ENCODE measurements around the gene MPPED1. TPM values are rescaled to one million over a fixed set of nuclear protein-coding genes. Genes with fewer than 3 reads are reported as not detected.

The MPPED1 gene
- total and polyA plus RNA-seq, 10 donors: 0.02 to 0.13 (median 0.04) TPM; not detected in 6

DNA sequence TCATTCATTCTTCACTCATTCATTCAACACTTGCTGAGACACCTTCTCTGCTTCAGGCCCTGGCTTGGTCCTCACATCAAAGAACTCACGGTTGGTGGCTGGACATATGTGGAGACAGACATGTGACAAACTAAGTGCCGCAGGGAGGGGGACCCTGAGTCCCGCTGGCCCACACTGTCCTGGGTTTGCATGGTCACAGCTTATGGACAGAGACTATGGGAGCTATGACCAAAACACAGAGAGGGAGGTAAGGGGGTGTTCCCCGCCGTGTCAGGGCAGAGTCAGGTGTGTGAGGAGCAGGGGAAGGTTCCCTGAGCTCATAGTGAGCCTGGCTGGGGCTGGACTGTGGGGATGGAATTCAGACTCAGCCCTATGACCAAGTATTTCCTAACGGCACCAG lies 123.1 kb downstream of the MPPED1 start:
- DNase-seq: no peak
- no peak overlapping the region for H3K4me3 ChIP-seq
- WGBS, 5 donors: 72 to 89% (median 87%) methylated on average over 6 of the region's 6 CpGs
- no peaks in the 10 kb centered on the region for H3K36me3 ChIP-seq
- H3K9me3 ChIP-seq: peaks cover 0 to 11% (median 2%) of the 10 kb centered on the region in 8 donors
- H3K27ac ChIP-seq: no peak overlapping the region
- no peak for TF ChIP-seq POLR2AphosphoS5 (IDR thresholded peaks at IDR 0.05)
- TF ChIP-seq, protein P1, sequence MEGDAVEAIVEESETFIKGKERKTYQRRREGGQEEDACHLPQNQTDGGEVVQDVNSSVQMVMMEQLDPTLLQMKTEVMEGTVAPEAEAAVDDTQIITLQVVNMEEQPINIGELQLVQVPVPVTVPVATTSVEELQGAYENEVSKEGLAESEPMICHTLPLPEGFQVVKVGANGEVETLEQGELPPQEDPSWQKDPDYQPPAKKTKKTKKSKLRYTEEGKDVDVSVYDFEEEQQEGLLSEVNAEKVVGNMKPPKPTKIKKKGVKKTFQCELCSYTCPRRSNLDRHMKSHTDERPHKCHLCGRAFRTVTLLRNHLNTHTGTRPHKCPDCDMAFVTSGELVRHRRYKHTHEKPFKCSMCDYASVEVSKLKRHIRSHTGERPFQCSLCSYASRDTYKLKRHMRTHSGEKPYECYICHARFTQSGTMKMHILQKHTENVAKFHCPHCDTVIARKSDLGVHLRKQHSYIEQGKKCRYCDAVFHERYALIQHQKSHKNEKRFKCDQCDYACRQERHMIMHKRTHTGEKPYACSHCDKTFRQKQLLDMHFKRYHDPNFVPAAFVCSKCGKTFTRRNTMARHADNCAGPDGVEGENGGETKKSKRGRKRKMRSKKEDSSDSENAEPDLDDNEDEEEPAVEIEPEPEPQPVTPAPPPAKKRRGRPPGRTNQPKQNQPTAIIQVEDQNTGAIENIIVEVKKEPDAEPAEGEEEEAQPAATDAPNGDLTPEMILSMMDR (IDR thresholded peaks at IDR 0.05 in 8 of 11, conservative IDR thresholded peaks at IDR 0.05 in 3 of 11): no peak
- no peak for TF ChIP-seq POLR2A (IDR thresholded peaks at IDR 0.05)
- intact Hi-C loops (cut with DNase I; ENCODE audit: low total_unique reads): no loop called here
- no peaks in the 10 kb centered on the region for H3K4me1 ChIP-seq
- H3K27me3 ChIP-seq (replicated peaks in 1 of 7): peaks cover 0 to 15% (median 0%) of the 10 kb centered on the region in 7 donors

DNA sequence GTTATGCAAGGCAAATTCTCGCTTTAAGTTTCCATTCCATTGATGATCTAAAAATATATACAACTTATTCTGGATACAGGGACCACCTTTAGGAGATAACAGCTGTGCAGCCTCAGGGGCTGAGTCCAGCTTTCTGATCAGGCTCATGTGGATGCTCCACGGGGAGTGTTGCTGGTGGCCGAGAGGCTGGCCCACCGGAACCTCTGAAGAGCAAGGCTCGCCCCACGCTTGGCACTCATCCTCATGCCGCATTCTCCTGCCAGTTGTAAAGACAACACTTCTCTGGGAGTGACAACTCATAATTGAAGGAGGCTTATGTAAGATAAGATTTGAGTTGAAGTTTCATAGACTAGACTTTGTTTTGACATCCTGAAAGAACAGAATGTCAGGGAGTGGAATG lies 123.5 kb downstream of the MPPED1 start:
- no peaks in the 10 kb centered on the region for H3K36me3 ChIP-seq
- no peak for DNase-seq
- H3K4me1 ChIP-seq: no peaks in the 10 kb centered on the region
- H3K27me3 ChIP-seq (replicated peaks in 1 of 7): peaks cover 0 to 15% (median 0%) of the 10 kb centered on the region in 7 donors
- H3K4me3 ChIP-seq: no peak overlapping the region
- H3K9me3 ChIP-seq: peaks cover 0 to 11% (median 2%) of the 10 kb centered on the region in 8 donors
- intact Hi-C loops (cut with DNase I; ENCODE audit: low total_unique reads): no loop called here
- no peak overlapping the region for H3K27ac ChIP-seq
- 78 to 95% (median 89%) methylated on average over 7 of the region's 7 CpGs for WGBS, 5 donors
- TF ChIP-seq, protein P1 (IDR thresholded peaks at IDR 0.05 in 8 of 11, conservative IDR thresholded peaks at IDR 0.05 in 3 of 11): no peak
- TF ChIP-seq POLR2AphosphoS5 (IDR thresholded peaks at IDR 0.05): no peak
- TF ChIP-seq POLR2A (IDR thresholded peaks at IDR 0.05): no peak

DNA sequence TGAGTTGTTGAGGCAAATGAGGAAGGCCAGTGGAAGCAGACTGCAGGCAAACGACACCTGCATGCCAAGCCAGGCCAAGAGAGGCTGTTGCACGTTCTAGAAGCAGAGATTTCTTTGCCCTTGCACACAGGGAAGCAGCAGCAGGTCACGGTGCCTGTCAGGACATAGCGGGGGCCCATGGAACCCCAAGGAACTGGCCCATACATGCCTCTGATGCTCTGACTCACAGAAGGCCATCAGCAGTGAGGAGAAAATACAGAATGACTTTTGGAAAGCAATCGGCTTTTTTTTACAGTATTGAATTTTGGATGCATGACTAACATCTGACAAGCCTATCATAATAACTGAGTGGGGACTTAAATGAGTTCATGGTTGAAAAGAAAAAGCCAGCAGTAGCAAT lies 123.9 kb downstream of the MPPED1 start:
- WGBS, 5 donors: 70 to 79% (median 73%) methylated on average over 5 of the region's 5 CpGs
- TF ChIP-seq POLR2AphosphoS5 (IDR thresholded peaks at IDR 0.05) (no peak), POLR2A (IDR thresholded peaks at IDR 0.05) (no peak)
- TF ChIP-seq, protein P1 (IDR thresholded peaks at IDR 0.05 in 8 of 11, conservative IDR thresholded peaks at IDR 0.05 in 3 of 11): no peak
- DNase-seq: no peak

DNA sequence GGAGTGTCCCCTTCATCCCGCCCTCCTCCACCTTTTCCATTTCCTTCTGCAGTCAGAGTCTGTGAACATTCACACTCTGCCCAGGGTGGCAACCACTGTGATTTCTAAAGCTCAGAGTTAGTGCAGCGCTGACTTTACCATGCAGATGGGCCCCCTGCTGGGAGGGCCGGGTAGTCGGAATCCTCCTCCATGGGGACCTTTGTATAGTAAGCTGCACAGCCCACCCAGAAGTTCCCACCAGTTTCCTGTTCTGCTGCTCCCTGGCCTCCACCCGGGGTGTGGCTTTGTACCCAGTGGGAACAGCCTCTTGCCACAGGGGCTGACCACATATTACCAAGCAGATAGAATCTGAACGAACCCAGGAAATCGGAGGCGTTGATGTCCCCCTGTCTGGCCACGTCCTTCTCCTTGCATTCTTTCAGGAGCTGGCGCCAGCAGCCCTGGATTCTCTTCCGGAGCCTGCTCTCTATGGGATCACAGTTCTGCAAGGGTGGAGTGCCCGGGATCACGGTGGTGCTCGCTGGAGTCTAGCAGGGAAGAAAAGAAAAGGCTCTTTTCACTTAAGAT lies 125.3 kb downstream of the MPPED1 start:
- intact Hi-C loops (cut with DNase I; ENCODE audit: low total_unique reads): no loop called here

More for the DNA sequence above, 123.9 kb downstream of the MPPED1 start:
- Histone ChIP-seq H3K9me3 (peaks cover 0 to 11% (median 2%) of the 10 kb centered on the region in 8 donors), H3K36me3 (no peaks in the 10 kb centered on the region), H3K27me3 (replicated peaks in 1 of 7) (peaks cover 0 to 15% (median 0%) of the 10 kb centered on the region in 7 donors), H3K27ac (no peak overlapping the region), H3K4me3 (no peak overlapping the region), H3K4me1 (no peaks in the 10 kb centered on the region)
- intact Hi-C loops (cut with DNase I; ENCODE audit: low total_unique reads): no loop called here

More for the DNA sequence above, 125.3 kb downstream of the MPPED1 start:
- Histone ChIP-seq H3K4me3 (no peak overlapping the region), H3K4me1 (no peaks in the 10 kb centered on the region), H3K36me3 (no peaks in the 10 kb centered on the region), H3K9me3 (peaks cover 0 to 11% (median 2%) of the 10 kb centered on the region in 8 donors), H3K27ac (no peak overlapping the region), H3K27me3 (replicated peaks in 1 of 7) (peaks cover 0 to 15% (median 0%) of the 10 kb centered on the region in 7 donors)
- TF ChIP-seq, protein P1 (IDR thresholded peaks at IDR 0.05 in 8 of 11, conservative IDR thresholded peaks at IDR 0.05 in 3 of 11): no peak
- TF ChIP-seq POLR2A (IDR thresholded peaks at IDR 0.05) (no peak), POLR2AphosphoS5 (IDR thresholded peaks at IDR 0.05) (no peak)
- no peak for DNase-seq
- 78 to 89% (median 81%) methylated on average over 14 of the region's 14 CpGs for WGBS, 5 donors
